WTC11 (cell line): ENCODE measurements around the gene LIN7C.

Source experiments
- CREM ChIP-seq: sonication (generic); formaldehyde crosslinking; IDR thresholded peaks from 2 replicates; pipeline ENCODE4 v1.8.1; 2022; ENCODE audit warnings: mild to moderate bottlenecking, missing genetic modification reagents, moderate library complexity
- ELF4 ChIP-seq: sonication (generic); formaldehyde crosslinking; IDR thresholded peaks from 2 replicates; pipeline ENCODE4 v1.8.1; 2022; ENCODE audit warnings: low read depth, mild to moderate bottlenecking, moderate library complexity, missing genetic modification reagents
- EMX1 ChIP-seq: fragments of 250-450 bp; sonication (Bioruptor Pico); IDR thresholded peaks from 2 replicates; pipeline ENCODE4 v1.8.0; 2021; ENCODE audit warnings: mild to moderate bottlenecking
- FOXJ3 ChIP-seq: sonication (generic); formaldehyde crosslinking; IDR thresholded peaks from 2 replicates; pipeline ENCODE4 v1.9.0; 2021; ENCODE audit warnings: missing genetic modification reagents, mild to moderate bottlenecking, borderline replicate concordance
- JUN ChIP-seq: sonication (generic); formaldehyde crosslinking; IDR thresholded peaks from 2 replicates; pipeline ENCODE4 v1.8.0; 2023; ENCODE audit warnings: mild to moderate bottlenecking, missing genetic modification reagents
- MYBL2 ChIP-seq: sonication (generic); formaldehyde crosslinking; IDR thresholded peaks from 2 replicates; pipeline ENCODE4 v1.8.1; 2023; ENCODE audit warnings: mild to moderate bottlenecking, moderate library complexity, missing genetic modification reagents
- NFE2L1 ChIP-seq: sonication (generic); formaldehyde crosslinking; IDR thresholded peaks from 2 replicates; pipeline ENCODE4 v1.8.1; 2023; ENCODE audit warnings: missing genetic modification reagents
- NR2C2 ChIP-seq: sonication (generic); formaldehyde crosslinking; IDR thresholded peaks from 2 replicates; pipeline ENCODE4 v1.8.0; 2022; ENCODE audit warnings: mild to moderate bottlenecking, missing genetic modification reagents
- ZNF232 ChIP-seq: sonication (generic); formaldehyde crosslinking; IDR thresholded peaks from 2 replicates; pipeline ENCODE4 v1.8.0; 2022; ENCODE audit warnings: mild to moderate bottlenecking, missing genetic modification reagents
- TF ChIP-seq, protein P1 (sequence below): fragments of 200-600 bp; IDR thresholded peaks from 2 replicates; pipeline ENCODE4 v1.8.0; 2022; ENCODE audit warnings: antibody characterized with exemption
- TF ChIP-seq, protein P2 (sequence below): fragments of 250-450 bp; sonication (Bioruptor Pico); IDR thresholded peaks from 2 replicates; pipeline ENCODE4 v1.9.0; 2021; ENCODE audit warnings: mild to moderate bottlenecking

DNA sequence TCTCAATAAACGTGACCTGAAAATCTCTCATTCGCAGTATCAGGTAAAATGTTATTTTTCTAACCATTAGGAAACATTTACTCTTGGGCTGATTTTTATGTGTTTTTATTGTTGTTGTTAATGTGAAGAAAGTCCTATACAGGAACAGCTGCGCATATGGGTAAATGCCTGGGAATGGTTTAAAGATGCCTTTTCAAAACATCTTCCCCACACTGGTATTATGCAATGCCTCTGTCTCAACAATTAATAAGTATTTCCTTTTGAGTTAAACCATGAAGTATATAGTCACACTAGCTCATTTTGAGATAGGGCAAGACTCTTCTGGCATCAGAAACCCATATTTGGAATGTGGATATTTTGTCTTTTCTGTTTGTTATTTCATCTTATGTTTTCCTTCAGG lies 13.7 kb upstream of the LIN7C start:
- TF ChIP-seq, protein P1, sequence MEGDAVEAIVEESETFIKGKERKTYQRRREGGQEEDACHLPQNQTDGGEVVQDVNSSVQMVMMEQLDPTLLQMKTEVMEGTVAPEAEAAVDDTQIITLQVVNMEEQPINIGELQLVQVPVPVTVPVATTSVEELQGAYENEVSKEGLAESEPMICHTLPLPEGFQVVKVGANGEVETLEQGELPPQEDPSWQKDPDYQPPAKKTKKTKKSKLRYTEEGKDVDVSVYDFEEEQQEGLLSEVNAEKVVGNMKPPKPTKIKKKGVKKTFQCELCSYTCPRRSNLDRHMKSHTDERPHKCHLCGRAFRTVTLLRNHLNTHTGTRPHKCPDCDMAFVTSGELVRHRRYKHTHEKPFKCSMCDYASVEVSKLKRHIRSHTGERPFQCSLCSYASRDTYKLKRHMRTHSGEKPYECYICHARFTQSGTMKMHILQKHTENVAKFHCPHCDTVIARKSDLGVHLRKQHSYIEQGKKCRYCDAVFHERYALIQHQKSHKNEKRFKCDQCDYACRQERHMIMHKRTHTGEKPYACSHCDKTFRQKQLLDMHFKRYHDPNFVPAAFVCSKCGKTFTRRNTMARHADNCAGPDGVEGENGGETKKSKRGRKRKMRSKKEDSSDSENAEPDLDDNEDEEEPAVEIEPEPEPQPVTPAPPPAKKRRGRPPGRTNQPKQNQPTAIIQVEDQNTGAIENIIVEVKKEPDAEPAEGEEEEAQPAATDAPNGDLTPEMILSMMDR, result no peak
- TF ChIP-seq JUN (CRISPR knock-in tag) (no peak), EMX1 (CRISPR knock-in tag) (no peak), MYBL2 (CRISPR knock-in tag) (no peak), NR2C2 (CRISPR knock-in tag) (no peak), NFE2L1 (CRISPR knock-in tag) (no peak), FOXJ3 (no peak), ZNF232 (CRISPR knock-in tag) (no peak), CREM (no peak), ELF4 (CRISPR knock-in tag) (no peak)
- TF ChIP-seq, protein P2, sequence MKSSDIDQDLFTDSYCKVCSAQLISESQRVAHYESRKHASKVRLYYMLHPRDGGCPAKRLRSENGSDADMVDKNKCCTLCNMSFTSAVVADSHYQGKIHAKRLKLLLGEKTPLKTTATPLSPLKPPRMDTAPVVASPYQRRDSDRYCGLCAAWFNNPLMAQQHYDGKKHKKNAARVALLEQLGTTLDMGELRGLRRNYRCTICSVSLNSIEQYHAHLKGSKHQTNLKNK (CRISPR knock-in tag), result no peak
